ENCODE results near the gene UGT1A4.
"Not testable (repeated sequence)": the region's sequence is repeated elsewhere in the genome, so short reads cannot be mapped to it uniquely, and the experiment has no call there.

The UGT1A4 gene

GRCh38 chr2:233750689-233751088, 32.2 kb downstream of the UGT1A4 start:
- DNase-seq (ENCODE audit: low read depth): not testable (repeated sequence)

- not testable (repeated sequence) for DNase-seq (ENCODE audit: low read depth)
Measured at GRCh38 chr2:233751212-233752009, 32.9 kb downstream of the UGT1A4 start.

GRCh38 chr2:233754872-233755611, 36.5 kb downstream of the UGT1A4 start:
- no peak for DNase-seq (ENCODE audit: low read depth)

- no peak for DNase-seq (ENCODE audit: low read depth)
Measured at GRCh38 chr2:233756429-233757081, 38.0 kb downstream of the UGT1A4 start.

GRCh38 chr2:233758141-233758540, 39.6 kb downstream of the UGT1A4 start:
- no peak for DNase-seq (ENCODE audit: low read depth)

- DNase-seq (ENCODE audit: low read depth): no peak
Measured at GRCh38 chr2:233758849-233759248, 40.3 kb downstream of the UGT1A4 start.

GRCh38 chr2:233760043-233760442, 41.5 kb downstream of the UGT1A4 start, which contains the start of gene UGT1A1:
TSS of gene UGT1A1 (plus strand) at chr2:233760270. CDS start at chr2:233760288, 18 bp downstream.
- DNase-seq (ENCODE audit: low read depth): no peak

- no peak for DNase-seq (ENCODE audit: low read depth)
Measured at GRCh38 chr2:233761040-233761769, 42.7 kb downstream of the UGT1A4 start.

- no peak for DNase-seq (ENCODE audit: low read depth)
Measured at GRCh38 chr2:233764264-233764663, 45.7 kb downstream of the UGT1A4 start.

GRCh38 chr2:233764761-233765160, 46.2 kb downstream of the UGT1A4 start:
- no peak for DNase-seq (ENCODE audit: low read depth)

- no peak for DNase-seq (ENCODE audit: low read depth)
Measured at GRCh38 chr2:233766416-233766815, 47.9 kb downstream of the UGT1A4 start.

GRCh38 chr2:233768076-233768475, 49.5 kb downstream of the UGT1A4 start:
- DNase-seq (ENCODE audit: low read depth): no peak

GRCh38 chr2:233769260-233769659, 50.7 kb downstream of the UGT1A4 start:
- no peak for DNase-seq (ENCODE audit: low read depth)

- DNase-seq (ENCODE audit: low read depth): no peak
Measured at GRCh38 chr2:233772153-233772552, 53.6 kb downstream of the UGT1A4 start.

GRCh38 chr2:233772583-233772982, 54.0 kb downstream of the UGT1A4 start:
- no peak for DNase-seq (ENCODE audit: low read depth)

- DNase-seq (ENCODE audit: low read depth): no peak
Measured at GRCh38 chr2:233773854-233774253, 55.3 kb downstream of the UGT1A4 start.

- DNase-seq (ENCODE audit: low read depth): no peak
Measured at GRCh38 chr2:233775414-233775813, 56.9 kb downstream of the UGT1A4 start.

- DNase-seq (ENCODE audit: low read depth): no peak
Measured at GRCh38 chr2:233778030-233778429, 59.5 kb downstream of the UGT1A4 start, which contains the start of gene MROH2A. TSS of gene MROH2A (plus strand) at chr2:233778330. CDS start at chr2:233779359, 1,029 bp downstream.

GRCh38 chr2:233779722-233780121, 61.2 kb downstream of the UGT1A4 start:
- DNase-seq (ENCODE audit: low read depth): no peak

- DNase-seq (ENCODE audit: low read depth): no peak
Measured at GRCh38 chr2:233780771-233781170, 62.2 kb downstream of the UGT1A4 start.

- DNase-seq (ENCODE audit: low read depth): no peak
Measured at GRCh38 chr2:233789554-233789953, 71.0 kb downstream of the UGT1A4 start.
